ENCODE measurements around the gene GFRA4. TPM values are rescaled to one million over a fixed set of nuclear protein-coding genes. Genes with fewer than 3 reads are reported as not detected.
A peak's percentile ranks its signal among the peaks of the same experiment; 100 is the strongest.

The GFRA4 gene
- total RNA-seq, 1 experiment from 2014 or later = not detected

GRCh38 chr20:3696745-3697587 lies 33.8 kb upstream of the GFRA4 start:
- Mint-ChIP-seq H3K27me3 (ENCODE audit: low read depth) (no peaks in the 10 kb centered on the region), H3K4me1 (no peaks in the 10 kb centered on the region), H3K36me3 (no peaks in the 10 kb centered on the region), H3K9me3 (no peaks in the 10 kb centered on the region), H3K27ac (no peak overlapping the region), H3K4me3 (no peak overlapping the region)
- CTCF ChIA-PET = interaction anchor here (0.6 to 8.0 kb wide), 32 partner anchors 8 to 134 kb away, joined by 3 to 70 read pairs (median 6); partner anchors contain the start of genes ADAM33, ADISSP, GFRA4 and HSPA12B
- POLR2A ChIA-PET = no interaction called here
- TF ChIP-seq RELA (CRISPR knock-in tag; IDR thresholded peaks at IDR 0.05; ENCODE audit: borderline replicate concordance) (no peak), ZNF121 (CRISPR knock-in tag; IDR thresholded peaks at IDR 0.05) (no peak), TP53 (CRISPR knock-in tag; IDR thresholded peaks at IDR 0.05) (no peak)
- DNase-seq (ENCODE audit: low spot score) (no peak), ATAC-seq (no peak)

GRCh38 chr20:3696200-3696599 lies 33.0 kb upstream of the GFRA4 start:
- POLR2A ChIA-PET = no interaction called here
- no peaks in the 10 kb centered on the region for H3K36me3 Mint-ChIP-seq
- ATAC-seq (no peak), DNase-seq (ENCODE audit: low spot score) (no peak)
- CTCF ChIA-PET = interaction anchor here (0.6 to 8.0 kb wide), 31 partner anchors 9 to 133 kb away, joined by 3 to 70 read pairs (median 6); partner anchors contain the start of genes ADAM33, ADISSP, GFRA4 and HSPA12B
- no peak overlapping the region for H3K4me3 Mint-ChIP-seq
- H3K9me3 Mint-ChIP-seq = no peaks in the 10 kb centered on the region
- TF ChIP-seq NR2C2 (CRISPR knock-in tag; IDR thresholded peaks at IDR 0.05) (no peak), OVOL2 (CRISPR knock-in tag; IDR thresholded peaks at IDR 0.05; ENCODE audit: borderline replicate concordance) (no peak), CTCF (IDR thresholded peaks at IDR 0.05) (peak; percentile 67; the same call in 1 of the 2 replicates)
- no peaks in the 10 kb centered on the region for H3K4me1 Mint-ChIP-seq
- no peaks in the 10 kb centered on the region for H3K27me3 Mint-ChIP-seq (ENCODE audit: low read depth)
- no peak overlapping the region for H3K27ac Mint-ChIP-seq

- Mint-ChIP-seq H3K4me1 (no peaks in the 10 kb centered on the region), H3K36me3 (no peaks in the 10 kb centered on the region), H3K9me3 (no peaks in the 10 kb centered on the region), H3K4me3 (no peak overlapping the region), H3K27ac (no peak overlapping the region), H3K27me3 (ENCODE audit: low read depth) (no peaks in the 10 kb centered on the region)
- ChIA-PET CTCF (interaction anchor here (0.7 to 8.0 kb wide), 9 partner anchors 9 to 62 kb away, joined by 3 to 70 read pairs (median 7); partner anchors contain the start of gene ADAM33), POLR2A (no interaction called here)
- no peak for ATAC-seq
- no peak for DNase-seq (ENCODE audit: low spot score)
- no peak for TF ChIP-seq CBFB (CRISPR knock-in tag; IDR thresholded peaks at IDR 0.05; ENCODE audit: low read depth)
- TF ChIP-seq AFF4 (CRISPR knock-in tag; IDR thresholded peaks at IDR 0.05; ENCODE audit: borderline replicate concordance) = no peak
- no peak for TF ChIP-seq E2F1 (CRISPR knock-in tag; IDR thresholded peaks at IDR 0.05)
- no peak for TF ChIP-seq TP53 (CRISPR knock-in tag; IDR thresholded peaks at IDR 0.05)
- no peak for TF ChIP-seq KAT7 (CRISPR knock-in tag; IDR thresholded peaks at IDR 0.05; ENCODE audit: borderline replicate concordance)
- TF ChIP-seq GRHL2 (CRISPR knock-in tag; IDR thresholded peaks at IDR 0.05; ENCODE audit: insufficient replicate concordance, severe bottlenecking) = no peak
- no peak for TF ChIP-seq ATF2 (CRISPR knock-in tag; IDR thresholded peaks at IDR 0.05; ENCODE audit: borderline replicate concordance, low read depth)
- TF ChIP-seq ZBTB43 (CRISPR knock-in tag; IDR thresholded peaks at IDR 0.05) = no peak
- no peak for TF ChIP-seq CDX4 (CRISPR knock-in tag; IDR thresholded peaks at IDR 0.05; ENCODE audit: borderline replicate concordance)
- no peak for TF ChIP-seq ERG (CRISPR knock-in tag; IDR thresholded peaks at IDR 0.05)
- TF ChIP-seq E2F5 (CRISPR knock-in tag; IDR thresholded peaks at IDR 0.05) = no peak
- TF ChIP-seq GTF2I (CRISPR knock-in tag; conservative IDR thresholded peaks at IDR 0.05) = no peak
- TF ChIP-seq NR2C2 (CRISPR knock-in tag; IDR thresholded peaks at IDR 0.05) = no peak
These were observed 31.7 kb upstream of the GFRA4 start for GRCh38 chr20:3694864-3695263.

Data from WTC11 (cell line).